Articular chondrocyte of knee joint (primary cell): ENCODE data around the gene HSDL2. TPM values are rescaled to one million over a fixed set of nuclear protein-coding genes. Genes with fewer than 3 reads are reported as not detected.

ENCODE experiments used
- total RNA-seq: library from RNA; depleted of rRNA; stranded (reverse); fragments of >200 nt; gene quantifications from 2 replicates; pipeline ENCODE4 v1.2.3, GENCODE V29; 2012

HSDL2 gene
- 61.4 and 62.9 TPM in 2 replicates for total RNA-seq

GRCh38 chr9:112380102-112380824, at the start of gene HSDL2:
Gene HSDL2 (plus strand): TSS chr9:112380108. CDS start chr9:112380164, 56 bp downstream.

GRCh38 chr9:112332977-112333638, 46.8 kb upstream of the HSDL2 start, which contains the start of gene PTBP3:
Gene PTBP3 (minus strand): TSS chr9:112333619. CDS start chr9:112297865, 35,754 bp downstream.

GRCh38 chr9:112486221-112487007, 106.5 kb downstream of the HSDL2 start, which contains the start of gene KIAA1958:
Gene KIAA1958 (plus strand): TSS chr9:112486827. CDS start chr9:112574081, 87,254 bp downstream.

Other genes starting within 250 kb of the HSDL2 start
- 20.4 and 29.9 TPM in 2 replicates for gene SUSD1, start 204.8 kb upstream of the HSDL2 start, total RNA-seq
- gene PTBP3, start 46.5 kb upstream of the HSDL2 start, total RNA-seq: 44.4 and 50.8 TPM in 2 replicates
- gene KIAA1958, start 106.7 kb downstream of the HSDL2 start, total RNA-seq: 1.7 and 1.8 TPM in 2 replicates